Raji (cell line): ENCODE data around the gene CDK2.

Experiments
- POLR2A ChIP-seq: IDR thresholded peaks from 2 replicates; pipeline ENCODE4 v1.6.1; 2011; ENCODE audit warnings: low read depth, low read length, control low read depth; ENCODE audit not compliant: insufficient read depth

CDK2 gene

DNA sequence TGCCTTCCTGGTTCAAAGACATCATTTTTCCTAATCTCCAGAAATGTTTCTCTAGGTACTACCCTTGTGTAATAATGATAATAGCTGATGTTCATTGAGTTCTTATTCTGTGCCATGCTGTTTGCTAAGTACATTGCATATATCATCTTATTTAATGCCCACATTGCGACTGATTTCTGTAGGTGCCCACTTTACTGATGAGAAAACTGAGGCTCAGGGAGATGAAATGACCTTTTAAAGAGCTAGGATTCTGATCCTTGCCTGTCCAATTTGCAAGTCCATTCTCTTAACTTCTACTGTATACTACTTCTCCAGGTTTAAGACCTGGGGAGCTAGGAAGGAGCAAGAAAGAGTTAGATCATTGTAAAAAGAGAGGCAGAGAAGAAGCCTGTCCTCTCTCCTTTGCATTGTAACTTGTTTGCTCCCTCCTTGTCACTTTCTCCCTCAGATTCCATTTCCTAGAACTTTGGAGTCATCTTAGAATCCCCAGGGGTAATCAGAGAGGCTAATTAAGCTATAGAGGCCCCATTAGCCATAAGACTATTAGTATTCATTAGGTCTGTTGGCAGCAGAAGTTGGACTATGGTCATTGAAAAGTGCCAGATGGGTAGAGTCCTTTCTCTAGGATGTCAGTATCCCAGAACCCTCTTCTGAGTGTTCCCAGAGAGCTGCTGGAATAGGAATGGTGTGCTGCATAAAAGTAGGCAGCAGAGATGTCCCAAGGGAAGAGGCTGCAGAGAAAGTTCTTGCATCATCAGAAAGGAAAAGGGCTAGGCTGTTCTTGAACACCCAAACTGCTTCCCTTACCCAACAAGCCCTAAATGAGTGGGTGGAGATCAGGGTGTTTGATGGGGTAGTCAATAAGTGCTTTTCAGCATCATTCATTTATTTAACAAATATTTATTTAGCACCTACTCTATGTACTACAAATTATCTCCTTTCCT is 32.6 kb upstream of the CDK2 start:
- no peak for TF ChIP-seq POLR2A

DNA sequence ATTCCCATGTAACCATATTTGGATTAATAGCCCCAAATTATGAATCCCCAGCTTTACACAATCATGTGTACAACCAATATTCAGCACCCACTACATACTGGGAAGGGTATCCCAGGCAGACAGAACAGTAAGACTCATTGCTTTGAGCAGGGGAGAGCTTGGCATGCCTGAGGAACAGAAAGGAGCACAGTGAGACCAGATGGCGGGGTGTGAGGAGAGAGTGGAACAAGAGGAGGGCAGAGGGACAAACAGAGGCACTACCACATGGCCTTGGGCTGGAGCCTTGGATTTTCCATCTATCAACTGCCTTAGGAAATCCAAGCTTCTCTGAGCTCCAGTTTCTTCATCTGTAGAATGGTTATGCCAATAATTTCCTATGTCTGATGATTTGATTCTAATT is 31.9 kb upstream of the CDK2 start:
- TF ChIP-seq POLR2A, result no peak

DNA sequence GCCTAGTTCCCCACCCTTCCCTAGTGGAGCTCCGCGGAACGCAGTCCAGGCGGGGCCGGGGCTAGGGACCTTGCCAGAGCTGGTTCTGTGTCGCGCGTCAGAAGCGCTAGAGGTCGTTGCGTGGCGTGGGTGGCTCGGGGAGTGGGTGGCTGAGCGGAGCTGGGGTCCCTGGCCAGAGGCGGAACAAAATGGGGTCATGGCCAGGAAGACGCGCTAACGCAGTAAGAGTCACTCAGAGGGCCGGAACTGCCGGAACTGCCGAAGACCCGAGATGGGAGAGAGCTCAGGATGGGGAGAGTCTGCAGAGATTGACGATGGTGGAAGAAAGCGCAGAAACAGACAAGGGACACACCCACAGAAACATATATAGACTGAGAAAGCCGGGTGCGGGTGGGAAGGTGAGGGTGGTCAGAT is 30.9 kb upstream of the CDK2 start:
- no peak for TF ChIP-seq POLR2A

DNA sequence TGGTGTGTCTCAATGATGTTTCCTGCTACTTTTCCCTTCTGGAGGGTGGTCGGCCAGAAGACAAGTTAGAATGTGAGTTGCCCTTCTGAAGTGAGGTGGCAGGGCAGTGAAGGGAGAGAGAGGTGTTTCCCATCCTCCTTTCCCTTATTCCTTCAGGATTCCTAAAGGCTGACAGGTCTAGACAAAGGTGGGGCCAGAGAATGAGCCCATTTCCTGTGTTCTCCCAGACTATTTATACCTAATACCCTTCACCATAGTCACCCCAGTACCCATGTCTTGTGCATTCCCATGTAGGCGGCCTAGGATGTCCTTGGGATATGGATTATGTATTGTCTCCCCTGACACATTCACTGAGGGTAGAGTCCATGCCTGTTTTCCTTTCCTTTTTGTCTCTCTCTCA is 28.6 kb upstream of the CDK2 start:
- TF ChIP-seq POLR2A, result no peak

DNA sequence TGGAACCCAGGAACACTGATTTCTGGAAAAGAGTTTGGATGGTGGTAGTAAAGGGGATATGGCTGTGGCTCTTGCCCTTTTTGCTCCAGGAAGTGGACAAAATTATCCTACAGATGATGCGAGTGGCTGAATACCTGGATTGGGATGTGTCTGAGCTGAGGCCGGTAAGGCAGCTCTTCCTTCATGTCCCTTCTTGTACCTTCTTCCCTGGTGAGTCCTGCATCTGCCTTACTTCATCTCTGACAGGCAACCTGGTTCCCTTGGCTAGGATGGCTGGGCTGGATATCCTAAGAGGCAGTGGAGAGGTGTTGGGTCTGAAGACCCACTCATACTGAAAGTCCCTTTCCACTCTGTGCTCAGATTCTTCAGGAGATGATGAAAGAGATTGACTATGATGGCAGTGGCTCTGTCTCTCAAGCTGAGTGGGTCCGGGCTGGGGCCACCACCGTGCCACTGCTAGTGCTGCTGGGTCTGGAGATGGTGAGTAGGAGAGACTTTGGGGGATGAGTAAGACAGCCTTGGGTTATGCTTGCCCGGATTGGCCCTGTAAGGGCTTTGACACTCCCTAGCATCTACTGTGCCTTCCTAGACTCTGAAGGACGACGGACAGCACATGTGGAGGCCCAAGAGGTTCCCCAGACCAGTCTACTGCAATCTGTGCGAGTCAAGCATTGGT is 27.7 kb upstream of the CDK2 start:
- no peak for TF ChIP-seq POLR2A

DNA sequence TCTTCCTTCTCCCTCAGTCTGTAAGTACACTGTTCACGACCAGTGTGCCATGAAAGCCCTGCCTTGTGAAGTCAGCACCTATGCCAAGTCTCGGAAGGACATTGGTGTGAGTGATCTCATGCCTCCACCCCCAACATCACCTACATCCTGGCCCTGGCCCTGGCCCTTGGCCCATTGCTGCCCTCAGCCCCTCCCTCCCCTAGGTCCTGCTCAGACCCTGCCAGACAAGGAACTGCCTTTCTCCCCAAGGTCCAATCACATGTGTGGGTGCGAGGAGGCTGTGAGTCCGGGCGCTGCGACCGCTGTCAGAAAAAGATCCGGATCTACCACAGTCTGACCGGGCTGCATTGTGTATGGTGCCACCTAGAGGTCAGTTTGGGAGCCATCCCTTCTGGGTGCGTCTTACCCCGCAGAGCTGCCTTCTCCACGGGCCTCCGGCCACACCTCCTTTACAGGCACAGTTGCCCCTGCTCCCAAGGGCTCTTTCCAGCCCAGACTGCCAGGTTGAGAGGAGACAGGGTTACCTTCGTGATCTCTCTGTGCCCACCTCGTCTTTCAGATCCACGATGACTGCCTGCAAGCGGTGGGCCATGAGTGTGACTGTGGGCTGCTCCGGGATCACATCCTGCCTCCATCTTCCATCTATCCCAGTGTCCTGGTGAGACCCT is 26.4 kb upstream of the CDK2 start:
- 0 out of 2 replicates have a peak, but pooled peaks have one; percentile 32 for TF ChIP-seq POLR2A

DNA sequence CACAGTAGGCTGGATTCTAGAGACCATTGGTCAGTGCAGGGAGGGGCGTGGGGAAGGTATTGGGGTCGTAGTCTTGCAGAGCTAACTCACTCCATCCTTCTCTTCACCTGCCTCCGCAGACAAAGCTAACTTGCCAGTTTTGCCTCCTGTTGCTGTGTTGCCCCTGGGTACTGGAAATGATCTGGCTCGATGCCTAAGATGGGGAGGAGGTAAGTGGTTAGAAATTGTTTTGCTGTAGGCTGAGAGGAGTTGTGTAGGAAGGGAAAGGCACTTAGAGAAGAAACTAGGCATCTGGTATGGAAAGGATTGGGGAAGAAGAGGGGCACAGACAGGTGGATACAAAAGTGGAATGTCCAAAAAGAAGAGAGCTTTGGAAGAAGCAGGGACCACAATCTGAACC is 24.6 kb upstream of the CDK2 start:
- TF ChIP-seq POLR2A, result no peak

DNA sequence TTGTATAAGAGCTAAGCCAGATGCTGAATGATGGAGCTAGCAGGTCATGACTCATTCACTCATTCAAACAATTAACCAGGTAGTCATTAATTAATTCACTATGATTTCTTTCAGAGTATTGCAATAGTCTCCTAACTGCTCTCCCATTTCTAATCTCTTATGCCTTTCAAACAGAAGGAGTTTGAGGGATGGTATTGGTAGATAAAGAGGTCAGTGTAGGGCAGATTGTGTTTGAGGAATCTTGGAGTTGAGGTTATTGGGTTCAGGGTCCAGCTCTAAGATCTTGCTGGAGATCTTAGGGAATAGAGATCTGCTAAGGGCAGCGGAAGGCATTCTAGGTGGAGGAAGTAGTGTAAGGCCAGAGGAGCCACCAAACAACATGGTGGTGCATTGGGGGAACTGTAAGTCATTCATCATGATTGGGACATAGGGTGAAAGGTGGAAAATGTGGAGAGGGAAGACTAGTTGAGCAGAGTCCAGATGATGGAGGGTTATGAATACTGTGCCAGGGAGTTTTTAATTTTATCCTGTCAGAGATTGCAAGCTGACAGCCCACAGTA is 24.0 kb upstream of the CDK2 start:
- no peak for TF ChIP-seq POLR2A

DNA sequence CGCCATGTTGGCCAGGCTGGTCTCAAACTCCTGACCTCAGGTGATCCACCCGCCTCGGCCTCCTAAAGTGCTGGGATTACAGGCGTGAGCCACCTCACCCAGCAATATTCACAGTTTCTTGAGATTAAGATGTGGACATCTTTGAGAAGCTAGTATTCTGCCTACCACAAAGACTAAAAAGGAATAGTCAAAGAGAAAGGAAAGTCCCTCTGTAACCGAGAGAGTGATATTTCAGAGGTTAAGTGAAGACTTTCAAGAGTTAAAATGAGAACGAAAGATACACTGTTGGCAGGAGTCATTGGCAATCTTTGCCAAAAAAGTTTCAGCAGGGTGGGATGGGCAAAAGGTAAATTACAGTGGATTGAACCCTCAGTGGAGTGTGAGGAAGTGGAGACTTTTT is 20.1 kb upstream of the CDK2 start:
- TF ChIP-seq POLR2A, result no peak

DNA sequence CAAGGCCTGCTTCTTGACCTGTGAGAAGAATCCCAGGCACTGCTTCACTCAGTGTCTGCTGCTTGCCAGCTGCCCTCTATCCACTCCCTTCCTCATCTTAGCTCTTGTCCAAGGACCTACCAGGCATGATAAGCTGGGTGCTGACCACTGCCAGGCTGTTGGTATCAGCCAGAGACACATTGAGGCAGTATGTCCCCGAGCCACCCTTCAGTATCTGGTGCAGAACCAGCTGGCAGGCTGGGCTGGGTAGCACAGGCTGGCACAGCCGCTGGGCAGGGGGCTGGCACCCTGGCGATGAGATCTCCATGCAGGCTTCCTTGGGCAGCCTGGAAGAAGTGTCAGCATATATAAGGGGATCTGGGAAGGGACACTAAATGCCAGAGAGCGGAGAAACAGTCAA is 11.3 kb upstream of the CDK2 start:
- no peak for TF ChIP-seq POLR2A

DNA sequence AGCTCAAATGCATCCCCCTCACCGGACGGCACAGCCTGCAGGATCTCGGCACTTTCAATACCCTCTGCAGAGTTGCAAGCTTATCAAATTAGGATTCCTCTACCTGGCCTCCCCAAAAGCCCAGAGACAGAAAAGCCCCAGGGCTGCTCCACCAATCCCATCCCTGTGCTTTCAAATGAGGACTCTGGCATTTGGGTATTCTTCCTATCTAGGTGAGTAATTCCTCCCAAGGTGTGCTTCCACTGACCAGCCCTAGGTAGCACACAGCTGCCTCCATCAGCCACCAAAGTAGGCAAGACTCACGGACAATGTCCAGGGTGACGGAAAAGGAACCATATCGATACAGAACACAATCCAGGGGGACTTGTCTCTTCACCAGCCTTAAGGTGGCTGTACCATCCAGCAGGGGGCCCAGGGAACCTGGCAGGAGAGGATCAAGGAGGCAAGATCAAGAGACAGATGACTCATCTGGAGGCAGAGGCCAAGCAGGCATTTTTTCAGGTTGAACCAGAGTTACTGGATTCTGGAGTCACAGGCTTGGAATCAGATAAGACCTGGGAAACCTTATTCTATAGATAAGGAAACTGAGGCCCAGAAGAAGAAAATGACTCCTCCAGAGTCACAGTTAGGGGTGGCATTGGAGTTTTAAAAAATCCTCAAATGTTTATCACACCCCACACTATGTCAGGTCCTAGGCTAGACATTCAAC is 10.7 kb upstream of the CDK2 start:
- no peak for TF ChIP-seq POLR2A

DNA sequence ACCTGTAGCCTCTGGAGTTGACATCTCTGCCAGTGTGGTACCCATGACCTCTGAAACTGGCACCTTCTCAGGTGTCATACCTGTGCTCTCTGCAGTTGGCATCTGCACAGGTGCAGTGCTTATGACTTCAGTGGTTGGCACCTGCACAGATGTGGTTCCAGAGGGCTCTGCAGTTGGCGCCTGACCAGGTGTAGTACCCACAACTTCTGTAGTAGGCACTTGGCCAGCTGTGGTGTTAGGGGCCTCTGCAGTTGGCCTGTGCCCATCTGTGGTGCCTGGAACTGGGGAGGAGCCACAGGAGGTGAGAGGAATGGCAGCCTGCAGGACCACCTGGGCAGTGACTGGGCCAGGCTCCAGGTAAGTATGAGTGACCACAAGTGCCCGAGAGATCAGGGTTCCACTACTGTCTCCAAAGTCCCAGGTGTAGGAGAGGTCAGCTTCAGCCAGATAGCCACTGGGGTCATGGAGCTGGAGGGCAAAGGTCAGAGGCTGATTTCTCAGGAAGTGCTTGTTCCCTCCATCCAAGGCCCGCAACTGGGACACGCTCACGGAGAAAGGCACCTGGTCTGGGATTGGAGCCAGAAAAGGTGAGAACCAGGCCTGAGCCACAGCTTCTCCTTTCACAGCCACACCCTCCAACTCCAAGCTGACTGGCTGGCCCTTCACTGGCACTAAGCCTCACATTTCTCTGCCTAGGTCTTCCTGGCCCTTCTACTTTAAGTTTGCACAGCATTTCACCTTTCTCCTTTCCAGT is 9.3 kb upstream of the CDK2 start:
- TF ChIP-seq POLR2A, result no peak

DNA sequence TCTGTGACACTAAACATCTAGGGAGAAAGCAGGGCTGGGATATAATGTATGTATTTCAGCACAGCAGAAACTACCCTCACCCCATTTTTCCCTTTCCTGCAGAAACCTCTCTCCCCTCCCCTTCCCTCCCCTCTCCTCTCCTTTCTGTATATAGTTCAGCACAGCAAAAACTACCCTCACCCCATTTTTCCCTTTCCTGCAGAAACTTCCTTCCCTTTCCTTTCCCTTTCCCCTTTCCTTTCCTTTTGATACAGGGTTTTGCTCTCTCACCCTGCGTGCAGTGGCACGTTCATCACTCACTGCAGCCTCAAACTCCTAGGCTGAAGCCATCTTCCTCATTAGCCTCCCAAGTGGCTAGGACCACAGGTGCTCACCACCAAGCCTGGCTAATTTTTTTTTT is 2.9 kb upstream of the CDK2 start:
- TF ChIP-seq POLR2A, result no peak

DNA sequence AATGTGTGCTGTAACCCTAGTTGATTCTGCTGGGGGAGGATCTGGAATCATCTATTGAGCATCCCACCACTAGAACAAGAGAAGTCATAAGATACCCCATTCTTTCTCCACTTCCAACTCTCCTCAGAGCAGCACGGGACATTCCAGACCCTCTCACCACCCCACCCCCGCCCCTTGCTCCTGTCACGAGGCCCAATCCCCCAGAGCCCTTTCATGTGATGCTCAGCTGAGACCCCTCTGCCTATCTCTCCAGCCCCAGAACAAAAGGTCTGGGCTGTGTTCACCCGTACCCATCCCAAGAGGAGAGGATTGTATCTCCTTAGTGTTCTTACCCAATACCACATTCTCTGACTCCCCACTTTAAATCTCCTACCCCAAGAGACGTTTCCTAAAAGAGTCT is 1.4 kb upstream of the CDK2 start:
- no peak for TF ChIP-seq POLR2A
